ENCODE data around the gene SIGLEC14.
A peak's percentile ranks its signal among the peaks of the same experiment; 100 is the strongest.

The SIGLEC14 gene

DNA sequence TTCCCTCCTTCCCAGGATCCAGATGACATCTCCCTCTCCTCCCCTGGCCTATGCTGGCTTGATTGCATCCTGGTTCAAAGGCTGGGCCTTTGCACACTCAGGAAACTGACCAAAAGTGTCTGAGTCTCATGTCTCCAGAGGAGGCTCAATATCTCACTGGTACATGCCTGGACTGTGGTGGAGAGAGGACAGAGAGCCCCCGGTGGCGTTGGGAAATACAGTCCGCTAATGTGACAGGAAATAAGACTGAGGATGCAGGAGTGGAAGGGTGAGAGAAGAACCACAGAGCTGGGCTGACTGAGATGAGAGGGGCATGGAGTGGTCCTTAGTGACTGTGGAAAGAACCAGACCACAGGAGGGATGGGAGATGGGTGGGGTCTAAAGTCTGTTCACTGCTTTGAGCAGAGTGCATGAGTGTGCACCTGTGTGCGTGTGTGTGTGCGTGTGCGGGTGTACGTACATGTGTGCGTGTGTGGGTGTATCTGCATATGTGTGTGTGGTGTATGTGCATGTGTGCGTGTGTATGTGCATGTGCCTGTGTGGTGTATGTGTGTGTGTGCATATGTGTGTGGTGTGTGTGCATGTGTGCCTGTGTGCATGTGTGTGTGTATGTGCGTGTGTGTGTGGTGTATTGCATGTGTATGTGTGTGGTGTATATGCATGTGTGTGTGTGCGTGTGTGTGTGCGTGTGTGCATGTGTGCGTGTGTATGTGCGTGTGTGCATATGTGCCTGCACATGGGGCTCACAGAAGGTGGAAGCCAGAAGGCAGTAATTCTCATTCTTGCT, 18.3 kb downstream of the SIGLEC14 start:
- Histone ChIP-seq H3K9me3 (ENCODE audit: control insufficient read depth, insufficient read depth, low read depth, low read length) (no peaks in the 10 kb centered on the region), H3K36me3 (ENCODE audit: control insufficient read depth in 2 of 2, insufficient read depth in 1 of 2, low read length in 2 of 2) (no peaks in the 10 kb centered on the region), H3K27ac (ENCODE audit: extremely low read depth, low read depth, low read length) (no peak overlapping the region), H3K4me1 (ENCODE audit: control insufficient read depth, insufficient read depth, low read length) (no peaks in the 10 kb centered on the region), H3K4me3 (ENCODE audit: low read depth, low read length) (no peak overlapping the region)
- TF ChIP-seq, protein P1, sequence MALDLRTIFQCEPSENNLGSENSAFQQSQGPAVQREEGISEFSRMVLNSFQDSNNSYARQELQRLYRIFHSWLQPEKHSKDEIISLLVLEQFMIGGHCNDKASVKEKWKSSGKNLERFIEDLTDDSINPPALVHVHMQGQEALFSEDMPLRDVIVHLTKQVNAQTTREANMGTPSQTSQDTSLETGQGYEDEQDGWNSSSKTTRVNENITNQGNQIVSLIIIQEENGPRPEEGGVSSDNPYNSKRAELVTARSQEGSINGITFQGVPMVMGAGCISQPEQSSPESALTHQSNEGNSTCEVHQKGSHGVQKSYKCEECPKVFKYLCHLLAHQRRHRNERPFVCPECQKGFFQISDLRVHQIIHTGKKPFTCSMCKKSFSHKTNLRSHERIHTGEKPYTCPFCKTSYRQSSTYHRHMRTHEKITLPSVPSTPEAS (tag by site-specific recombination; IDR thresholded peaks at IDR 0.05), result peak; percentile 94
- TF ChIP-seq ZNF707 (tag by site-specific recombination; IDR thresholded peaks at IDR 0.05) (no peak), ZFP41 (tag by site-specific recombination; IDR thresholded peaks at IDR 0.05; ENCODE audit: borderline replicate concordance) (0 out of 2 replicates have a peak, but pooled peaks have one; percentile 25)
- CTCF ChIA-PET, result interaction anchor here (0.6 kb wide), 1 partner anchor 1339 kb away, joined by 3 read pairs; no protein-coding TSS in a partner anchor
- POLR2A ChIA-PET, result no interaction called here

DNA sequence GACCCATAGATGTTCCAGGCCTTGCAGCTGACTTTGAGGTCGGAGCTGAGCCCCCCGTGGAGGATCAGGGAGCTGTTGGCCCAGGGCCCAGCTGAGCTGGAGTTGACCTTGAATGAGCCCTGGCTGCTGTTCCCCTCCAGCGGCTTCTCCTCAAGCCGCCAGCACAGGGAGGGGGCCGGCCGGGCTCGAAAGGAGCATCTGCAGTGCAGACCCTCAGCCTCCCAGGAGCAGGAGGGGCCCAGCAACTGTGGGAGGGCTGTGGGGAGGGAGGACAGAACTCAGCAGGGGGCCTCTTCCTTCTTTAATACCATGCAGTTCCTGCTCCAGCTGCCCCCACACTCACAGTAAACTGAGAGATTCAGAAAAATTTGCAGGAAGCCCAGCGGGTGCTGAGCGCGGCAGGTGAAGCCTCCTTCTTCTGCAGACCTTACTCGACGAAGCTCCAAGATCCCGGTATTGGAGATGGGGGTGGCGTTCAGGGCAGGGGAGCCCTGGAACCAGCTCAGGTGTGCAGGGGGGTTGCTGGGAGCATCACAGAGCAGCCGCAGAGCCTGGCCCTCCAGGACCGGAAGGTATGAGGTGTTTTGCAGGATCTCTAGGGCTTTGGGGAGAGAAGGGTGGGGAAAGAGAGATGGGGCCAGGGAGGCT, 19.0 kb downstream of the SIGLEC14 start:
- Histone ChIP-seq H3K4me1 (ENCODE audit: control insufficient read depth, insufficient read depth, low read length) (no peaks in the 10 kb centered on the region), H3K36me3 (ENCODE audit: control insufficient read depth in 2 of 2, insufficient read depth in 1 of 2, low read length in 2 of 2) (no peaks in the 10 kb centered on the region), H3K27ac (ENCODE audit: extremely low read depth, low read depth, low read length) (no peak overlapping the region), H3K9me3 (ENCODE audit: control insufficient read depth, insufficient read depth, low read depth, low read length) (no peaks in the 10 kb centered on the region), H3K4me3 (ENCODE audit: low read depth, low read length) (no peak overlapping the region)
- ChIA-PET CTCF (interaction anchor here (0.6 to 1.6 kb wide), 3 partner anchors 10 to 1340 kb away, joined by 3 read pairs; no protein-coding TSS in a partner anchor), POLR2A (no interaction called here)
- TF ChIP-seq ZNF555 (tag by site-specific recombination; conservative IDR thresholded peaks at IDR 0.05) (no peak), ZIC2 (tag by site-specific recombination; IDR thresholded peaks at IDR 0.05) (peak; percentile 49), ZNF423 (tag by site-specific recombination; IDR thresholded peaks at IDR 0.05) (no peak)

DNA sequence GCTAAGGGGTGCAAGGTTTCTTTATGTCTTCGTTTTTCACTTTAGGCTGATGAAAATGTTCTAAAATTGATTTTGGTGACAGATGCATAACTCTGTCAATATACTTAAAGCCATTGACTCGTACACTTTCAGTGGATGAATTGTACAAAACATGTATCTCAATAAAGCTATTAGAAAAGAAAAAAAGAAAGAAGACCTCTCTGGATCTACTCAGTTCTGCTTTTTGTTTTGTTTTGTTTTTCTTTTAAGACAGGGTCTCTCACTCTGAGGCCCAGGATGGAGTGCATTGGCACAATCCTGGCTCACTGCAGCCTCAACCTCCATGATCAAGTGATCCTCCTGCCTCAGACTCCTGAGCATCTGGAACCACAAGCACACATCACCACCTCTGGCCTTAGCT, 19.9 kb downstream of the SIGLEC14 start:
- CTCF ChIA-PET, result interaction anchor here (1.0 to 1.6 kb wide), 2 partner anchors 11 to 229 kb away, joined by 3 read pairs; no protein-coding TSS in a partner anchor

More for the DNA sequence above, 19.9 kb downstream of the SIGLEC14 start:
- Histone ChIP-seq H3K36me3 (ENCODE audit: control insufficient read depth in 2 of 2, insufficient read depth in 1 of 2, low read length in 2 of 2) (no peaks in the 10 kb centered on the region), H3K4me3 (ENCODE audit: low read depth, low read length) (no peak overlapping the region), H3K4me1 (ENCODE audit: control insufficient read depth, insufficient read depth, low read length) (no peaks in the 10 kb centered on the region), H3K27ac (ENCODE audit: extremely low read depth, low read depth, low read length) (no peak overlapping the region), H3K9me3 (ENCODE audit: control insufficient read depth, insufficient read depth, low read depth, low read length) (no peaks in the 10 kb centered on the region)
- no peak for TF ChIP-seq ZNF138 (tag by site-specific recombination; IDR thresholded peaks at IDR 0.05; ENCODE audit: borderline replicate concordance)
- TF ChIP-seq ZNF623 (tag by site-specific recombination; IDR thresholded peaks at IDR 0.05), result no peak
- no peak for TF ChIP-seq ZBTB7A (tag by site-specific recombination; IDR thresholded peaks at IDR 0.05; ENCODE audit: low read depth)
- TF ChIP-seq BCL11B (tag by site-specific recombination; IDR thresholded peaks at IDR 0.05; ENCODE audit: low read depth), result no peak
- no peak for TF ChIP-seq ZNF777 (tag by site-specific recombination; IDR thresholded peaks at IDR 0.05; ENCODE audit: borderline replicate concordance)
- TF ChIP-seq, protein P1 (tag by site-specific recombination; IDR thresholded peaks at IDR 0.05), result no peak
- TF ChIP-seq ZNF175 (tag by site-specific recombination; IDR thresholded peaks at IDR 0.05), result no peak
- no peak for TF ChIP-seq ZFP69B (tag by site-specific recombination; IDR thresholded peaks at IDR 0.05)
- no peak for TF ChIP-seq ZNF211 (tag by site-specific recombination; IDR thresholded peaks at IDR 0.05; ENCODE audit: low read depth)
- TF ChIP-seq, protein P2, sequence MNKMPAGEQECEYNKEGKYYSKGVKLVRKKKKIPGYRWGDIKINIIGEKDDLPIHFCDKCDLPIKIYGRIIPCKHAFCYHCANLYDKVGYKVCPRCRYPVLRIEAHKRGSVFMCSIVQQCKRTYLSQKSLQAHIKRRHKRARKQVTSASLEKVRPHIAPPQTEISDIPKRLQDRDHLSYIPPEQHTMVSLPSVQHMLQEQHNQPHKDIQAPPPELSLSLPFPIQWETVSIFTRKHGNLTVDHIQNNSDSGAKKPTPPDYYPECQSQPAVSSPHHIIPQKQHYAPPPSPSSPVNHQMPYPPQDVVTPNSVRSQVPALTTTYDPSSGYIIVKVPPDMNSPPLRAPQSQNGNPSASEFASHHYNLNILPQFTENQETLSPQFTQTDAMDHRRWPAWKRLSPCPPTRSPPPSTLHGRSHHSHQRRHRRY (tag by site-specific recombination; IDR thresholded peaks at IDR 0.05), result no peak
- no peak for TF ChIP-seq ZNF239 (tag by site-specific recombination; IDR thresholded peaks at IDR 0.05)
- no peak for TF ChIP-seq ZNF391 (tag by site-specific recombination; IDR thresholded peaks at IDR 0.05; ENCODE audit: borderline replicate concordance, low read depth)
- TF ChIP-seq ZNF629 (tag by site-specific recombination; IDR thresholded peaks at IDR 0.05), result no peak
- TF ChIP-seq, protein P3, sequence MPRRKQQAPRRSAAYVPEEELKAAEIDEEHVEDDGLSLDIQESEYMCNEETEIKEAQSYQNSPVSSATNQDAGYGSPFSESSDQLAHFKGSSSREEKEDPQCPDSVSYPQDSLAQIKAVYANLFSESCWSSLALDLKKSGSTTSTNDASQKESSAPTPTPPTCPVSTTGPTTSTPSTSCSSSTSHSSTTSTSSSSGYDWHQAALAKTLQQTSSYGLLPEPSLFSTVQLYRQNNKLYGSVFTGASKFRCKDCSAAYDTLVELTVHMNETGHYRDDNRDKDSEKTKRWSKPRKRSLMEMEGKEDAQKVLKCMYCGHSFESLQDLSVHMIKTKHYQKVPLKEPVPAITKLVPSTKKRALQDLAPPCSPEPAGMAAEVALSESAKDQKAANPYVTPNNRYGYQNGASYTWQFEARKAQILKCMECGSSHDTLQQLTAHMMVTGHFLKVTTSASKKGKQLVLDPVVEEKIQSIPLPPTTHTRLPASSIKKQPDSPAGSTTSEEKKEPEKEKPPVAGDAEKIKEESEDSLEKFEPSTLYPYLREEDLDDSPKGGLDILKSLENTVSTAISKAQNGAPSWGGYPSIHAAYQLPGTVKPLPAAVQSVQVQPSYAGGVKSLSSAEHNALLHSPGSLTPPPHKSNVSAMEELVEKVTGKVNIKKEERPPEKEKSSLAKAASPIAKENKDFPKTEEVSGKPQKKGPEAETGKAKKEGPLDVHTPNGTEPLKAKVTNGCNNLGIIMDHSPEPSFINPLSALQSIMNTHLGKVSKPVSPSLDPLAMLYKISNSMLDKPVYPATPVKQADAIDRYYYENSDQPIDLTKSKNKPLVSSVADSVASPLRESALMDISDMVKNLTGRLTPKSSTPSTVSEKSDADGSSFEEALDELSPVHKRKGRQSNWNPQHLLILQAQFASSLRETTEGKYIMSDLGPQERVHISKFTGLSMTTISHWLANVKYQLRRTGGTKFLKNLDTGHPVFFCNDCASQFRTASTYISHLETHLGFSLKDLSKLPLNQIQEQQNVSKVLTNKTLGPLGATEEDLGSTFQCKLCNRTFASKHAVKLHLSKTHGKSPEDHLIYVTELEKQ (tag by site-specific recombination; IDR thresholded peaks at IDR 0.05; ENCODE audit: borderline replicate concordance), result no peak
- TF ChIP-seq ZNF24 (tag by site-specific recombination; IDR thresholded peaks at IDR 0.05), result no peak
- POLR2A ChIA-PET, result no interaction called here

Data from HEK293 (cell line).